RWPE2 (cell line): ENCODE measurements around the gene RAD52.

Experiments
- ATAC-seq: fragments of 200-7000 bp; cut with Tn5 transposase; 3 replicates; pipeline ENCODE4 v1.9.1; 2021; ENCODE audit warnings: low read depth
- DNase-seq: peaks from one replicate; pipeline ENCODE4 v3.0.0-alpha.2; 2020; ENCODE audit warnings: low spot score
- H3K27ac ChIP-seq: fragments of 450-650 bp; 2 replicates; pipeline ENCODE4 v1.5.1; 2017; ENCODE audit warnings: mild to moderate bottlenecking; ENCODE audit not compliant: poor library complexity, severe bottlenecking
- H3K27me3 ChIP-seq: fragments of 250-450 bp; sonication (Bioruptor Pico); 2 replicates; pipeline ENCODE4 v1.5.1; 2021; ENCODE audit warnings: mild to moderate bottlenecking, moderate library complexity; ENCODE audit not compliant: insufficient read depth, poor library complexity, severe bottlenecking
- H3K36me3 ChIP-seq: fragments of 250-450 bp; sonication (Bioruptor Pico); 2 replicates; pipeline ENCODE4 v1.5.1; 2020; ENCODE audit warnings: low read depth, mild to moderate bottlenecking, moderate library complexity
- H3K4me1 ChIP-seq: fragments of 250-450 bp; sonication (Bioruptor Pico); 2 replicates; pipeline ENCODE4 v1.5.1; 2021; ENCODE audit warnings: mild to moderate bottlenecking, moderate library complexity; ENCODE audit not compliant: insufficient read depth, poor library complexity, severe bottlenecking
- H3K4me3 ChIP-seq: fragments of 250-450 bp; sonication (Bioruptor Pico); 2 replicates; pipeline ENCODE4 v1.5.1; 2021; ENCODE audit warnings: mild to moderate bottlenecking, moderate library complexity; ENCODE audit not compliant: severe bottlenecking
- H3K9me3 ChIP-seq: fragments of 250-450 bp; sonication (Bioruptor Pico); 2 replicates; pipeline ENCODE4 v1.5.1; 2021; ENCODE audit warnings: mild to moderate bottlenecking, moderate library complexity; ENCODE audit not compliant: severe bottlenecking
- TF ChIP-seq, protein P1 (sequence below): fragments of 450-650 bp; IDR thresholded peaks from one replicate; pipeline ENCODE4 v1.5.1; 2017; ENCODE audit warnings: mild to moderate bottlenecking, moderate library complexity; ENCODE audit not compliant: poor library complexity, severe bottlenecking

The RAD52 gene

DNA sequence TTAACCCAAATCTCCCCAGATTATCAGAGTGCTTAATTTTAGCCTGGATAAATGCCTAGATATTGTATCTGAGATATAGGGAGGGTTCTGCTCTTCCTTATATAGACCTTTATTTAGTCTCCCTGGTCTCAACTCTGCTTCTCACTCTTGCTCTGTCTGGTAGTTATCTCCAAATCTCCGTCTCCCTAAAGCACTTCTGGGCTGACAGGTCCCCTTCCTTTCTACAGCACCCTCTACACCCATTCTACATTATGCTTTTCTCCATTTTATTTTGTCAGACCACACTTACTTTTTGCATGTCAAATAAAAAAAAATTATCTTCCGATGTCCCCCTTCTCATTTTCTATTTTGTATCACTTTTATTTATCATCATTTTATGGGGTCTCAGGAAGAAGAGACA is 39.6 kb upstream of the RAD52 start:
- ATAC-seq (no peak), DNase-seq (no peak)
- no peak overlapping the region for H3K4me3 ChIP-seq
- peaks cover 29% of the 10 kb centered on the region for H3K4me1 ChIP-seq
- peak overlapping the region; percentile 87 for H3K27ac ChIP-seq
- no peaks in the 10 kb centered on the region for H3K9me3 ChIP-seq
- TF ChIP-seq, protein P1, sequence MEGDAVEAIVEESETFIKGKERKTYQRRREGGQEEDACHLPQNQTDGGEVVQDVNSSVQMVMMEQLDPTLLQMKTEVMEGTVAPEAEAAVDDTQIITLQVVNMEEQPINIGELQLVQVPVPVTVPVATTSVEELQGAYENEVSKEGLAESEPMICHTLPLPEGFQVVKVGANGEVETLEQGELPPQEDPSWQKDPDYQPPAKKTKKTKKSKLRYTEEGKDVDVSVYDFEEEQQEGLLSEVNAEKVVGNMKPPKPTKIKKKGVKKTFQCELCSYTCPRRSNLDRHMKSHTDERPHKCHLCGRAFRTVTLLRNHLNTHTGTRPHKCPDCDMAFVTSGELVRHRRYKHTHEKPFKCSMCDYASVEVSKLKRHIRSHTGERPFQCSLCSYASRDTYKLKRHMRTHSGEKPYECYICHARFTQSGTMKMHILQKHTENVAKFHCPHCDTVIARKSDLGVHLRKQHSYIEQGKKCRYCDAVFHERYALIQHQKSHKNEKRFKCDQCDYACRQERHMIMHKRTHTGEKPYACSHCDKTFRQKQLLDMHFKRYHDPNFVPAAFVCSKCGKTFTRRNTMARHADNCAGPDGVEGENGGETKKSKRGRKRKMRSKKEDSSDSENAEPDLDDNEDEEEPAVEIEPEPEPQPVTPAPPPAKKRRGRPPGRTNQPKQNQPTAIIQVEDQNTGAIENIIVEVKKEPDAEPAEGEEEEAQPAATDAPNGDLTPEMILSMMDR = no peak
- peaks cover 3% of the 10 kb centered on the region; the same call in 1 of the 2 replicates for H3K36me3 ChIP-seq
- H3K27me3 ChIP-seq = no peaks in the 10 kb centered on the region

DNA sequence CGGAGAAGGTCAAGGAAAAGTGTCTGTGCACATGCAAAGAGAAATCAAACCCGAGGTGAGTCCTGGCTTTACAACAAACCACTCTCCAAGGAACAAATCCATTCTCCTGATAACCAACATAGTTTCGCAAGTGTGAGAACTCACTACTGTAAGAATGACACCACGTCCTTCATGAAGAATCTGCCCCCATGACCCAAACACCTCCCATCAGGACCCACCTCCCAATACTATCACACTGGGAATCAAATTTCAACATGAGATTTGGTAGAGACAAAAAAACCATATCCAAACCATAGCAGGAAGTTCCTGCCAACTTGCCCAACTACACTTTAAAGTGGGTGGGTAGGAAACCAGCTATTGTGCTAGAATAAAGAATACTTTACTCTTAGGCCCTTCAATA is 39.2 kb upstream of the RAD52 start:
- Histone ChIP-seq H3K9me3 (no peaks in the 10 kb centered on the region), H3K27me3 (no peaks in the 10 kb centered on the region), H3K4me1 (peaks cover 28% of the 10 kb centered on the region), H3K4me3 (no peak overlapping the region), H3K27ac (peak overlapping the region; percentile 87), H3K36me3 (peaks cover 3% of the 10 kb centered on the region; the same call in 1 of the 2 replicates)
- ATAC-seq = 0 out of 3 replicates have a peak, but pooled peaks have one; percentile 1
- no peak for DNase-seq
- TF ChIP-seq, protein P1 = no peak

DNA sequence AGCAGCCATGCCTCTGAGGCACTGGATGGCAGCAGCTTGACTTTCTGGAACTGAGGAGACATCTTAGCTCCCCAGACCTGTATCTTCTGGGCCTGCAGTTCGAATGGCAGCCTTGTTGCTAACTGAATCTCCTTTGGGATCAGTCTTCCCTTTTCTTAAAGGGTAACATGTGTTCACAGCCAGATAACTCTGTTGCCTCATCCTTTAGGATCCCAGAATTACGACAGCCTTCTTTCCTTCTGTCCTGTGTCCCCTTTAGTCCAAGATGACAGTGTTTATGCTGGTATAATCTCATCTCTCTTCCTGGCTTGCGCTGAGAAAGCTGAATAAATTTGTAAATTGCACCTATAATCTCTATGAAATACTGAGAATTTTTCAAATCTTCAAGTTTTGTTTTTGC is 32.5 kb upstream of the RAD52 start:
- no peaks in the 10 kb centered on the region for H3K9me3 ChIP-seq
- no peak overlapping the region for H3K4me3 ChIP-seq
- no peaks in the 10 kb centered on the region for H3K27me3 ChIP-seq
- peaks cover 6% of the 10 kb centered on the region for H3K4me1 ChIP-seq
- ATAC-seq = no peak
- H3K36me3 ChIP-seq = no peaks in the 10 kb centered on the region
- no peak for DNase-seq
- TF ChIP-seq, protein P1 = no peak
- H3K27ac ChIP-seq = no peak overlapping the region

DNA sequence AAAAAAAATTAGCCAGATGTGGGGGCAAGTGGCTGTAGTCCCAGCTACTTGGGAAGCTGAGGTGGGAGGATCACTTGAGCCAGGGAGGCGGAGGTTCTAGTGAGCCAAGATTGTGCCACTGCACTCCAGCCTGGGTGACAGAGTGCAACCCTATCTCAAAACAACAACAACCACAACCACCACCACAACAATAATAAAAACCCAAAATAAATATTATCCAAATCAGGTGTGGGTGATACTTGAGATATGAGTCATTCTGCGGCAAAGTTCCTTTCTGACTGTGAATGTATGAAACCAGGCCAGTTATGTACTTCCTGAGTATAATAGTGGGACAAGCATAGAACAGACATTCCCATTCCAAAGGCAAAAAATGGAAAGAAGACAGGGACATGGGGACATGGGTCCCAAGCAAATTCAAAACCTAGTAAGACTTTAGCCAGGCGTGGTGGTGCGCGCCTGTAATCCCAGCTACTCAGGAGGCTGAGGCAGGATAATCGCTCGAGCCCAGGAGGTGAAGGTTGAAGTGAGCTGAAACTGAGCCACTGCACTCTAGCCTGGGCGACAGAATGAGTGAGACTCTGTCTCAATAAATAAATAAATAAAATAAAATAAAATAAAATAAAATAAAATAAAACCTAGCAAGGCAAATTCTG is 31.8 kb upstream of the RAD52 start:
- no peak for DNase-seq
- Histone ChIP-seq H3K4me1 (peaks cover 6% of the 10 kb centered on the region), H3K4me3 (no peak overlapping the region), H3K27me3 (no peaks in the 10 kb centered on the region), H3K36me3 (no peaks in the 10 kb centered on the region), H3K9me3 (no peaks in the 10 kb centered on the region), H3K27ac (no peak overlapping the region)
- peak; percentile 86 for ATAC-seq
- TF ChIP-seq, protein P1 = no peak

DNA sequence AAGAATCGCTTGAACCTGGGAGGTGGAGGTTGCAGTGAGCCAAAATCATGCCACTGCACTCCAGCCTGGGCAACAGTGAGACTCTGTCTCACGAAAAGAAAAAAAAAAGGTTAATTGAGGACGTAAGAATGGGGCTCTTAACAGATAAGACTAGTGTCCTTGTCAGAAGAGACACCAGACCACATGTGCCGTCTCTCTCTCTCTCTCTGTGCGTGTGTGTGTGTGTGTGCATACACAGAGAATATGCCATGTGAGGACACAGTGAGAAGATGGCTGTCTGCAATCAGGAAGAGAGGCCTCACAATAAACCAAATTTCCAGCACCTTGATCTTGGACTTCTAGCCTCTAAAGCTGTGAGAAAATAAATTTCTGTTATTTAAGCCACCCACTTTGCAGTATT is 29.9 kb upstream of the RAD52 start:
- Histone ChIP-seq H3K9me3 (no peaks in the 10 kb centered on the region), H3K36me3 (no peaks in the 10 kb centered on the region), H3K4me3 (no peak overlapping the region), H3K27me3 (no peaks in the 10 kb centered on the region), H3K4me1 (peaks cover 6% of the 10 kb centered on the region), H3K27ac (no peak overlapping the region)
- DNase-seq (no peak), ATAC-seq (no peak)
- TF ChIP-seq, protein P1 = no peak
